NCI-H187 (cell line): ENCODE data around the gene TRIM63.

Source experiments
- DNase-seq, 2 experiments: peaks; one replicate each; lab custom pipeline; 2025; lab: John Stamatoyannopoulos, UW

TRIM63 gene

GRCh38 chr1:26034504-26035202 is 32.8 kb downstream of the TRIM63 start:
- DNase-seq = no peak

- DNase-seq = no peak
These were observed 34.6 kb downstream of the TRIM63 start for GRCh38 chr1:26032656-26033357.

- DNase-seq = no peak
These were observed 35.7 kb downstream of the TRIM63 start for GRCh38 chr1:26031611-26032220.

GRCh38 chr1:26031196-26031595 is 36.2 kb downstream of the TRIM63 start:
- no peak for DNase-seq

- no peak for DNase-seq
These were observed 37.5 kb downstream of the TRIM63 start for GRCh38 chr1:26029864-26030481.

- no peak for DNase-seq
These were observed 38.2 kb downstream of the TRIM63 start for GRCh38 chr1:26029054-26029863.

- DNase-seq = no peak
These were observed 38.9 kb downstream of the TRIM63 start for GRCh38 chr1:26028490-26028980.

- DNase-seq = no peak
These were observed 39.5 kb downstream of the TRIM63 start for GRCh38 chr1:26027716-26028489.

- no peak for DNase-seq
These were observed 41.9 kb downstream of the TRIM63 start for GRCh38 chr1:26025517-26025916.

- DNase-seq = no peak
These were observed 42.4 kb downstream of the TRIM63 start for GRCh38 chr1:26025060-26025459.

GRCh38 chr1:26023826-26024225 is 43.6 kb downstream of the TRIM63 start:
- DNase-seq = no peak

GRCh38 chr1:26023009-26023408 is 44.4 kb downstream of the TRIM63 start:
- no peak for DNase-seq

GRCh38 chr1:26022404-26022779 is 45.0 kb downstream of the TRIM63 start:
- DNase-seq = no peak

- DNase-seq = no peak
These were observed 45.6 kb downstream of the TRIM63 start, which contains the start of gene EXTL1 for GRCh38 chr1:26021647-26022403. EXTL1 (plus strand) TSS chr1:26021775; CDS start chr1:26022647, 872 bp downstream.

GRCh38 chr1:26020941-26021646 is 46.3 kb downstream of the TRIM63 start:
- DNase-seq = no peak

- no peak for DNase-seq
These were observed 47.1 kb downstream of the TRIM63 start for GRCh38 chr1:26020330-26020768.

- DNase-seq = no peak
These were observed 47.7 kb downstream of the TRIM63 start for GRCh38 chr1:26019641-26020315.

- no peak for DNase-seq
These were observed 49.8 kb downstream of the TRIM63 start for GRCh38 chr1:26017606-26018005.
